BLaER1 (cell line): ENCODE results near the gene OR7G3.

ENCODE experiments used
- H3K27ac ChIP-seq: shearing (Covaris generic); formaldehyde crosslinking; 2 replicates; pipeline ENCODE4 v1.8.1; 2022
- H3K27me3 ChIP-seq: shearing (Covaris generic); formaldehyde crosslinking; 2 replicates; pipeline ENCODE4 v1.8.1; 2022
- H3K36me3 ChIP-seq: shearing (Covaris generic); formaldehyde crosslinking; 2 replicates; pipeline ENCODE4 v1.8.1; 2022
- H3K4me1 ChIP-seq: shearing (Covaris generic); formaldehyde crosslinking; 2 replicates; pipeline ENCODE4 v1.8.1; 2022
- H3K4me2 ChIP-seq: shearing (Covaris generic); formaldehyde crosslinking; 2 replicates; pipeline ENCODE4 v1.8.1; 2022
- H3K4me3 ChIP-seq: shearing (Covaris generic); formaldehyde crosslinking; 2 replicates; pipeline ENCODE4 v1.8.1; 2022
- H3K9ac ChIP-seq: shearing (Covaris generic); formaldehyde crosslinking; 2 replicates; pipeline ENCODE4 v1.8.1; 2022
- H3K9me3 ChIP-seq: shearing (Covaris generic); formaldehyde crosslinking; 2 replicates; pipeline ENCODE4 v1.8.1; 2022
- H4K20me1 ChIP-seq: shearing (Covaris generic); formaldehyde crosslinking; 2 replicates; pipeline ENCODE4 v1.8.1; 2022
- Cebpa-rat ChIP-seq: shearing (Covaris generic); IDR thresholded peaks from 2 replicates; pipeline ENCODE4 v1.8.1; 2022

Gene OR7G3

GRCh38 chr19:9150650-9151049, 23.9 kb upstream of the OR7G3 start:
- Histone ChIP-seq H3K4me1 (no peaks in the 10 kb centered on the region), H3K27me3 (no peaks in the 10 kb centered on the region), H3K4me3 (no peak overlapping the region), H3K9ac (no peak overlapping the region), H3K4me2 (no peak overlapping the region), H3K36me3 (peaks cover 100% of the 10 kb centered on the region), H4K20me1 (peaks cover 93% of the 10 kb centered on the region), H3K27ac (no peak overlapping the region), H3K9me3 (peaks cover 99% of the 10 kb centered on the region)
- TF ChIP-seq Cebpa-rat: no peak

- Histone ChIP-seq H3K36me3 (peaks cover 100% of the 10 kb centered on the region), H3K4me3 (no peak overlapping the region), H3K27me3 (no peaks in the 10 kb centered on the region), H3K27ac (no peak overlapping the region), H3K9me3 (peaks cover 99% of the 10 kb centered on the region), H3K9ac (no peak overlapping the region), H4K20me1 (peaks cover 90% of the 10 kb centered on the region), H3K4me1 (no peaks in the 10 kb centered on the region), H3K4me2 (no peak overlapping the region)
- TF ChIP-seq Cebpa-rat: no peak
These were observed 23.2 kb upstream of the OR7G3 start for GRCh38 chr19:9149997-9150396.

- Histone ChIP-seq H3K9ac (no peak overlapping the region), H3K4me3 (no peak overlapping the region), H3K4me2 (no peak overlapping the region), H3K27ac (no peak overlapping the region), H3K27me3 (no peaks in the 10 kb centered on the region), H3K9me3 (peaks cover 100% of the 10 kb centered on the region), H3K36me3 (peaks cover 98% of the 10 kb centered on the region), H3K4me1 (no peaks in the 10 kb centered on the region), H4K20me1 (peaks cover 81% of the 10 kb centered on the region)
- no peak for TF ChIP-seq Cebpa-rat
These were observed 21.9 kb upstream of the OR7G3 start for GRCh38 chr19:9148697-9149096.

- H3K4me2 ChIP-seq: no peak overlapping the region
- H3K9me3 ChIP-seq: peaks cover 98% of the 10 kb centered on the region
- H3K9ac ChIP-seq: no peak overlapping the region
- H3K4me1 ChIP-seq: peaks cover 5% of the 10 kb centered on the region
- TF ChIP-seq Cebpa-rat: no peak
- no peak overlapping the region for H3K27ac ChIP-seq
- peaks cover 67% of the 10 kb centered on the region for H4K20me1 ChIP-seq
- peaks cover 95% of the 10 kb centered on the region for H3K36me3 ChIP-seq
- no peaks in the 10 kb centered on the region for H3K27me3 ChIP-seq
- H3K4me3 ChIP-seq: no peak overlapping the region
These were observed 20.1 kb upstream of the OR7G3 start for GRCh38 chr19:9146882-9147281.

- Histone ChIP-seq H3K9me3 (peaks cover 80% of the 10 kb centered on the region), H4K20me1 (peaks cover 61% of the 10 kb centered on the region), H3K27ac (no peak overlapping the region)
These were observed 18.2 kb upstream of the OR7G3 start for GRCh38 chr19:9144920-9145319.

GRCh38 chr19:9140159-9140874, 13.6 kb upstream of the OR7G3 start, which contains the start of gene ZNF317:
ZNF317 (plus strand) TSS chr19:9140397; CDS start chr19:9156017, 15,620 bp downstream.
- H3K4me2 ChIP-seq: peak within 1 kb of the TSS; percentile 70
- H3K27ac ChIP-seq: peak within 1 kb of the TSS; percentile 91
- peak within 1 kb of the TSS; percentile 78 for H3K4me3 ChIP-seq
- TF ChIP-seq Cebpa-rat: no peak
- H3K4me1 ChIP-seq: peaks cover 25% of the 10 kb centered on the region
- peaks cover 24% of the 10 kb centered on the region; the same call in 1 of the 2 replicates for H4K20me1 ChIP-seq
- no peaks in the 10 kb centered on the region for H3K27me3 ChIP-seq
- peak within 1 kb of the TSS; percentile 90 for H3K9ac ChIP-seq
- peaks cover 34% of the 10 kb centered on the region for H3K9me3 ChIP-seq
- H3K36me3 ChIP-seq: peaks cover 32% of the 10 kb centered on the region

More at GRCh38 chr19:9144920-9145319, 18.2 kb upstream of the OR7G3 start:
- Histone ChIP-seq H3K36me3 (peaks cover 78% of the 10 kb centered on the region), H3K9ac (no peak overlapping the region), H3K27me3 (no peaks in the 10 kb centered on the region), H3K4me1 (peaks cover 14% of the 10 kb centered on the region), H3K4me2 (no peak overlapping the region), H3K4me3 (peak overlapping the region; percentile 26; the same call in 1 of the 2 replicates)
- no peak for TF ChIP-seq Cebpa-rat

GRCh38 chr19:9139609-9140158, 12.9 kb upstream of the OR7G3 start:
- Histone ChIP-seq H3K4me3 (peak overlapping the region; percentile 78), H3K4me2 (peak overlapping the region; percentile 70), H3K36me3 (peaks cover 26% of the 10 kb centered on the region), H3K4me1 (peaks cover 25% of the 10 kb centered on the region), H4K20me1 (peaks cover 17% of the 10 kb centered on the region; the same call in 1 of the 2 replicates), H3K9ac (peak overlapping the region; percentile 90), H3K9me3 (peaks cover 27% of the 10 kb centered on the region), H3K27me3 (no peaks in the 10 kb centered on the region), H3K27ac (peak overlapping the region; percentile 91)
- TF ChIP-seq Cebpa-rat: no peak

GRCh38 chr19:9132422-9132821, 5.7 kb upstream of the OR7G3 start:
- no peak for TF ChIP-seq Cebpa-rat
- Histone ChIP-seq H4K20me1 (no peaks in the 10 kb centered on the region), H3K36me3 (no peaks in the 10 kb centered on the region), H3K27ac (no peak overlapping the region), H3K27me3 (no peaks in the 10 kb centered on the region), H3K9me3 (no peaks in the 10 kb centered on the region), H3K4me2 (no peak overlapping the region), H3K4me1 (peaks cover 24% of the 10 kb centered on the region), H3K4me3 (no peak overlapping the region), H3K9ac (no peak overlapping the region)

- Histone ChIP-seq H3K4me2 (peak overlapping the region; percentile 34), H3K27ac (peak overlapping the region; percentile 55), H3K9me3 (no peaks in the 10 kb centered on the region), H4K20me1 (no peaks in the 10 kb centered on the region), H3K36me3 (no peaks in the 10 kb centered on the region), H3K4me1 (peaks cover 19% of the 10 kb centered on the region), H3K4me3 (no peak overlapping the region), H3K9ac (no peak overlapping the region), H3K27me3 (no peaks in the 10 kb centered on the region)
- TF ChIP-seq Cebpa-rat: no peak
These were observed 4.2 kb upstream of the OR7G3 start for GRCh38 chr19:9130965-9131364.

GRCh38 chr19:9128171-9128570, 1.4 kb upstream of the OR7G3 start:
- Histone ChIP-seq H3K9ac (no peak overlapping the region), H3K4me1 (peaks cover 19% of the 10 kb centered on the region), H3K4me3 (no peak overlapping the region), H3K27me3 (no peaks in the 10 kb centered on the region), H3K27ac (no peak overlapping the region), H3K9me3 (no peaks in the 10 kb centered on the region), H4K20me1 (no peaks in the 10 kb centered on the region), H3K36me3 (no peaks in the 10 kb centered on the region), H3K4me2 (no peak overlapping the region)
- no peak for TF ChIP-seq Cebpa-rat
